HepG2 (cell line): ENCODE measurements around the gene S1PR2.

Source experiments
- CEBPB ChIP-seq: IDR thresholded peaks from 2 replicates; pipeline ENCODE4 v1.6.1; 2011; ENCODE audit warnings: low read depth, low read length, improper control_type of control experiment, borderline replicate concordance
- CHD2 ChIP-seq: IDR thresholded peaks from 2 replicates; pipeline ENCODE4 v1.6.1; 2011; ENCODE audit warnings: low read depth, low read length, improper control_type of control experiment
- FOXM1 ChIP-seq: sonication (generic); formaldehyde crosslinking; IDR thresholded peaks from 2 replicates; pipeline ENCODE4 v1.5.0; 2020; ENCODE audit warnings: missing genetic modification reagents
- JARID2 ChIP-seq: sonication (generic); formaldehyde crosslinking; IDR thresholded peaks from 2 replicates; pipeline ENCODE4 v1.8.1; 2023; ENCODE audit warnings: missing genetic modification reagents, inconsistent platforms; ENCODE audit not compliant: insufficient replicate concordance
- NBN ChIP-seq: fragments of 450-650 bp; conservative IDR thresholded peaks from 2 replicates; pipeline ENCODE4 v1.6.1; 2017
- NPAS2 ChIP-seq: sonication (generic); formaldehyde crosslinking; IDR thresholded peaks from 2 replicates; pipeline ENCODE4 v1.8.0; 2022; ENCODE audit warnings: mild to moderate bottlenecking, missing genetic modification reagents, borderline replicate concordance
- RAD21 ChIP-seq: fragments of 450-650 bp; formaldehyde crosslinking; IDR thresholded peaks from 2 replicates; pipeline ENCODE4 v1.5.0; 2020; ENCODE audit warnings: mild to moderate bottlenecking
- U2AF2 ChIP-seq: fragments of 200-400 bp; formaldehyde crosslinking; IDR thresholded peaks from 2 replicates; pipeline ENCODE4 v1.6.1; 2017; ENCODE audit warnings: low read depth, mild to moderate bottlenecking, low read length

DNA sequence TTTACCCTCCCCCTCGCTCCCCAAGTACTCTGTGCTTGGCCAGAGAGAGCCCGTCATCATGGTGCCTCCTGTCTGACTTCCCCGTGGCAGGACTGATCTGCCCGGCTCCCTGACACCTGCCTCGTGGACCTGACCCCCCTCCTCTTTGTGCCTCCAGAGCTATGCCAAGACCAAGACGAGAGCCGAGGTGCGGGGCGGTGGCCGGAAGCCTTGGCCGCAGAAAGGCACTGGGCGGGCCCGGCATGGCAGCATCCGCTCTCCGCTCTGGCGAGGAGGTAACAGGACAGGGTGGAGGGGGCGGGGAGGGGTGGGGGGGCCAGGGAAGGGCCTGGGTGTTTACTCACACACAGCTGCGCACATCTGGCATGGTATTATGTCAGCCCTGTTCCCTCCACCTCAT is 25.4 kb upstream of the S1PR2 start:
- TF ChIP-seq NPAS2 (CRISPR knock-in tag): no peak
- no peak for TF ChIP-seq RAD21 (CRISPR knock-in tag)
- TF ChIP-seq U2AF2: no peak
- no peak for TF ChIP-seq CHD2
- no peak for TF ChIP-seq NBN
- TF ChIP-seq CEBPB: no peak
- TF ChIP-seq FOXM1 (CRISPR knock-in tag): no peak
- TF ChIP-seq JARID2: no peak
